A549 (cell line): ENCODE measurements around the gene SEC31A. TPM values are rescaled to one million over a fixed set of nuclear protein-coding genes. Genes with fewer than 3 reads are reported as not detected.
"Not testable (repeated sequence)": the region's sequence is repeated elsewhere in the genome, so short reads cannot be mapped to it uniquely, and the experiment has no call there.

Source experiments
- ATAC-seq, 2 experiments: fragments of 200-7000 bp in 1 of 2; fragments of >200 bp in 1 of 2; cut with Nextera tagmentation in 1 of 2; cut with Tn5 transposase in 1 of 2; 3 replicates each; pipeline versions ENCODE4 v1.8.0 to v1.9.1; 2018 to 2020; ENCODE audit warnings: mild to moderate bottlenecking in 1 of 2, moderate library complexity in 1 of 2
- CTCF ChIA-PET: fragments of 300-600 bp; sonication (Branson Sonifier 250); formaldehyde crosslinking; extraction: SDS; loops from one replicate; lab custom pipeline; 2021; ENCODE audit warnings: antibody characterized with exemption, inconsistent platforms; lab: Yijun Ruan, JAX
- POLR2A ChIA-PET: fragments of 350-600 bp; formaldehyde crosslinking; extraction: SDS; loops from one replicate; lab custom pipeline; 2021; ENCODE audit warnings: antibody characterized with exemption, inconsistent platforms; lab: Yijun Ruan, JAX
- DNase-seq, 2 experiments: peaks; one replicate each; pipeline versions ENCODE4 v3.0.0 to v3.0.0-alpha.2; 2011 to 2016; ENCODE audit warnings: low read depth in 1 of 2, low spot score in 1 of 2
- FAIRE-seq: peaks from 2 replicates; lab custom pipeline; 2011; peaks lifted over from hg19 to GRCh38; lab: Jason Lieb, UNC
- H3K27ac ChIP-seq, 2 experiments: fragments of >200 bp; sonication (Bioruptor Twin); formaldehyde crosslinking; 3 replicates each; pipeline ENCODE4 v1.5.1; 2016 to 2017
- H3K4me1 ChIP-seq: fragments of >200 bp; sonication (Bioruptor Twin); formaldehyde crosslinking; 3 replicates; pipeline ENCODE4 v1.6.1; 2016
- H3K4me2 ChIP-seq: fragments of >200 bp; sonication (Bioruptor Twin); formaldehyde crosslinking; 3 replicates; pipeline ENCODE4 v1.6.1; 2016
- H3K4me3 ChIP-seq: fragments of >200 bp; sonication (Bioruptor Twin); formaldehyde crosslinking; 3 replicates; pipeline ENCODE4 v1.5.1; 2016
- H3K9me3 ChIP-seq: fragments of >200 bp; sonication (Bioruptor Twin); formaldehyde crosslinking; 3 replicates; pipeline ENCODE4 v1.6.1; 2016
- CBX8 ChIP-seq: fragments of 200-600 bp; sonication (generic); IDR thresholded peaks from 2 replicates; pipeline ENCODE4 v1.6.1; 2016
- CHD2 ChIP-seq: fragments of 150-350 bp; IDR thresholded peaks from 2 replicates; pipeline ENCODE4 v1.6.1; 2014; ENCODE audit warnings: low read length; ENCODE audit not compliant: partially characterized antibody
- FOSB ChIP-seq: fragments of 250-450 bp; sonication (Bioruptor Pico); IDR thresholded peaks from 2 replicates; pipeline ENCODE4 v1.5.0; 2020; ENCODE audit warnings: mild to moderate bottlenecking, moderate library complexity
- FOSL2 ChIP-seq, 2 experiments: fragments of 450-650 bp in 1 of 2; fragments of >200 bp in 1 of 2; sonication (Bioruptor Twin) in 1 of 2; formaldehyde crosslinking; IDR thresholded peaks; 2 replicates each; pipeline versions ENCODE4 v1.5.0 to v1.6.1; 2016 to 2020; ENCODE audit warnings: mild to moderate bottlenecking in 1 of 2, moderate library complexity in 1 of 2
- GATA3 ChIP-seq: IDR thresholded peaks from 2 replicates; pipeline ENCODE4 v1.6.1; 2012; ENCODE audit warnings: borderline replicate concordance
- HDAC2 ChIP-seq: fragments of 200-600 bp; sonication (generic); IDR thresholded peaks from 2 replicates; pipeline ENCODE4 v1.6.1; 2016
- HEYL ChIP-seq: fragments of 250-450 bp; sonication (Bioruptor Pico); IDR thresholded peaks from 2 replicates; pipeline ENCODE4 v1.8.0; 2021; ENCODE audit warnings: mild to moderate bottlenecking, moderate library complexity
- HOXA7 ChIP-seq: fragments of 250-450 bp; sonication (Bioruptor Pico); IDR thresholded peaks from 2 replicates; pipeline ENCODE4 v1.5.0; 2020; ENCODE audit warnings: mild to moderate bottlenecking, moderate library complexity
- NPAS2 ChIP-seq: fragments of 250-450 bp; sonication (Bioruptor Pico); IDR thresholded peaks from 2 replicates; pipeline ENCODE4 v1.8.0; 2022; ENCODE audit warnings: mild to moderate bottlenecking, moderate library complexity, borderline replicate concordance
- POLR2AphosphoS2 ChIP-seq: conservative IDR thresholded peaks from 2 replicates; pipeline ENCODE4 v1.6.1; 2012; ENCODE audit warnings: low read length, improper control_type of control experiment, inconsistent platforms
- RAD21 ChIP-seq, 2 experiments: fragments of >200 bp in 1 of 2; sonication (Bioruptor Twin) in 1 of 2; formaldehyde crosslinking in 1 of 2; IDR thresholded peaks in 1 of 2; conservative IDR thresholded peaks in 1 of 2; 2 replicates in 1 of 2; 3 replicates in 1 of 2; pipeline ENCODE4 v1.6.1; 2012 to 2018; ENCODE audit warnings: inconsistent platforms in 1 of 2
- RFX5 ChIP-seq: fragments of 450-650 bp; IDR thresholded peaks from 2 replicates; pipeline ENCODE4 v1.7.1; 2014; ENCODE audit warnings: antibody characterized with exemption, mild to moderate bottlenecking, moderate library complexity
- TFCP2L1 ChIP-seq: fragments of 250-450 bp; sonication (Bioruptor Pico); IDR thresholded peaks from 2 replicates; pipeline ENCODE4 v1.5.0; 2021; ENCODE audit warnings: mild to moderate bottlenecking
- WGBS: methylation state at CpG from one replicate; pipeline ENCODE4 v1.1.6; 2017; ENCODE audit errors: missing lambda C conversion rate; 5-methylcytosine and 5-hydroxymethylcytosine counted together
- polyA plus RNA-seq, 4 experiments: library from polyadenylated mRNA; depleted of rRNA in 3 of 4; stranded (reverse); fragments of >200 nt; fragmentation: RNase III in 1 of 4; extraction: RNeasy Plus Mini Kit Qiagen cat#74134 plus additional on column Dnase treatment in 1 of 4; gene quantifications; 2 replicates in 3 of 4; 3 replicates in 1 of 4; pipeline ENCODE4 v1.2.3, GENCODE V29; 2011 to 2017
- TF ChIP-seq, protein P1 (sequence below): fragments of 150-350 bp; IDR thresholded peaks from 2 replicates; pipeline ENCODE4 v1.6.1; 2014; ENCODE audit warnings: low read depth, mild to moderate bottlenecking, low read length
- TF ChIP-seq, protein P2 (sequence below): fragments of >200 bp; sonication (Bioruptor Twin); formaldehyde crosslinking; IDR thresholded peaks from 3 replicates; pipeline ENCODE4 v1.5.1; 2016

Gene SEC31A
- polyA plus RNA-seq, 2 of the 4 experiments (the other 2 are of a cell fraction) = 67.8 to 127 TPM

GRCh38 chr4:82861529-82861928 lies 29.4 kb downstream of the SEC31A start:
- POLR2A ChIA-PET = interaction anchor here (1.0 kb wide), 1 partner anchor 12 kb away, joined by 6 read pairs; no protein-coding TSS in a partner anchor
- no peak overlapping the region for H3K4me2 ChIP-seq
- CTCF ChIA-PET = no interaction called here
- no peak for DNase-seq
- H3K4me1 ChIP-seq = peaks cover 16% of the 10 kb centered on the region
- H3K4me3 ChIP-seq = no peak overlapping the region
- TF ChIP-seq HOXA7 (CRISPR knock-in tag) (no peak), NPAS2 (CRISPR knock-in tag) (no peak), TFCP2L1 (no peak), HEYL (CRISPR knock-in tag) (no peak), POLR2AphosphoS2 (no peak), RFX5 (no peak), GATA3 (no peak), FOSL2 (IDR thresholded peaks at IDR 0.05) (no peak), FOSL2 (CRISPR knock-in tag; IDR thresholded peaks at IDR 0.05) (no peak), FOSB (CRISPR knock-in tag) (no peak), CBX8 (no peak)
- TF ChIP-seq, protein P1, sequence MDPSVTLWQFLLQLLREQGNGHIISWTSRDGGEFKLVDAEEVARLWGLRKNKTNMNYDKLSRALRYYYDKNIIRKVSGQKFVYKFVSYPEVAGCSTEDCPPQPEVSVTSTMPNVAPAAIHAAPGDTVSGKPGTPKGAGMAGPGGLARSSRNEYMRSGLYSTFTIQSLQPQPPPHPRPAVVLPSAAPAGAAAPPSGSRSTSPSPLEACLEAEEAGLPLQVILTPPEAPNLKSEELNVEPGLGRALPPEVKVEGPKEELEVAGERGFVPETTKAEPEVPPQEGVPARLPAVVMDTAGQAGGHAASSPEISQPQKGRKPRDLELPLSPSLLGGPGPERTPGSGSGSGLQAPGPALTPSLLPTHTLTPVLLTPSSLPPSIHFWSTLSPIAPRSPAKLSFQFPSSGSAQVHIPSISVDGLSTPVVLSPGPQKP = no peak
- ATAC-seq = no peak
- no peak for FAIRE-seq
- no peak overlapping the region for H3K27ac ChIP-seq
- no peaks in the 10 kb centered on the region for H3K9me3 ChIP-seq

- FAIRE-seq, DNase-seq, POLR2A ChIA-PET, H3K9me3 ChIP-seq, H3K4me1 ChIP-seq, H3K4me2 ChIP-seq, H3K4me3 ChIP-seq, H3K27ac ChIP-seq, ATAC-seq: not testable (repeated sequence)
- 92% methylated on average over 2 of the region's 2 CpGs for WGBS
- CTCF ChIA-PET = interaction anchor here (0.7 kb wide), 1 partner anchor 18 kb away, joined by 3 read pairs; no protein-coding TSS in a partner anchor
Measured at GRCh38 chr4:82860487-82860886, 30.5 kb downstream of the SEC31A start.

- no peak overlapping the region for H3K4me3 ChIP-seq
- FAIRE-seq (no peak), ATAC-seq (peak in 1 of 2 experiments; percentile 65; a peak in 4 of 6 replicates), DNase-seq (peak in 1 of 2 experiments; percentile 11)
- H3K4me1 ChIP-seq = no peaks in the 10 kb centered on the region
- ChIA-PET POLR2A (no interaction called here), CTCF (interaction anchor here (1.5 kb wide), 1 partner anchor 36 kb away, joined by 13 read pairs; no protein-coding TSS in a partner anchor)
- WGBS = 72% methylated on average over 5 of the region's 5 CpGs
- H3K27ac ChIP-seq = no peak overlapping the region
- H3K4me2 ChIP-seq = no peak overlapping the region
- H3K9me3 ChIP-seq = no peaks in the 10 kb centered on the region
- no peak for TF ChIP-seq CHD2
- no peak for TF ChIP-seq HDAC2
- no peak for TF ChIP-seq HEYL (CRISPR knock-in tag)
- TF ChIP-seq, protein P1 = no peak
Measured at GRCh38 chr4:82852751-82853285, 38.1 kb downstream of the SEC31A start.

DNA sequence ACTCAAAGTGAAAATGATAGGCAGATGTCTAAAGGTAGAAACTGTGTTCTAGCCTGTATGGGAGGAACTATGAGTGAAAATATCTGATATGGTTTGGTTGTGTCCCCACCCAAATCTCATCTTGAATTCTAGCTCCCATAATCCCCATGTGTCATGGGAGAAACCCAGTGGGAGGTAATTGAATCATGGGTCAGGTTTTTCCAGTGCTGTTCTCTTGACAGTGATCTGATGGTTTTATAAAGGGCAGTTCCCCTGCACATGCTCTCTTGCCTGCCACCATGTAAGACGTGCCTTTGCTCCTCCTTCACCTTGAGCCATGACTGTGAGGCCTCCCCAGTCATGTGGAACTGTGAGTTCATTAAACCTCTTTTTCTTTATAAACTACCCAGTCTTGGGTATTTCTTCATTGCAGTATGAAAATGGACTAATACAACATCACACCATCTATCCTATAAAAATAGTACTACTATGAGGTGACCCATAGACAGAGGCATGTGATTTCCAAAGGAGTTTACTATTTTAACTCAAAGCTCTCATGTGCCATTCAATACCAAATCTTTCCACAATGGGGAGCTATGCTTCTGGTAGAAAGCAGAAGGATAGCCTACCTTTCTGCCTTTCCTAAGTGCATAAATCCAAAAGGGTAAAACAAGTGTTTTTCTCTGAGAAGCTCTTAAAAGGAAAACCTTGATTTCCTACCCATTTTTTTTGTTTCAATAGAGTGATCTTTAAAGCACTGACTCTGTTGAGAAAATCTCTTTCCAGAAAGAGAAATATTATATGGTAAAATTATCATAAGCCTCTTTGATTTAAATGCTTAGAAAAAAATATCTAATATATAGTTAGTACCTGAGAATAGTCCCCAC lies 38.8 kb downstream of the SEC31A start:
- H3K4me2 ChIP-seq = no peak overlapping the region
- WGBS = 95% methylated on average over 1 of the region's 1 CpG
- no peak for FAIRE-seq
- H3K4me1 ChIP-seq = no peaks in the 10 kb centered on the region
- H3K9me3 ChIP-seq = no peaks in the 10 kb centered on the region
- TF ChIP-seq RAD21 (conservative IDR thresholded peaks at IDR 0.05 in 1 of 2, IDR thresholded peaks at IDR 0.05 in 1 of 2) (peak in 1 of 2 experiments; percentile 42; a peak in 3 of 5 replicates), HOXA7 (CRISPR knock-in tag) (no peak)
- TF ChIP-seq, protein P2, sequence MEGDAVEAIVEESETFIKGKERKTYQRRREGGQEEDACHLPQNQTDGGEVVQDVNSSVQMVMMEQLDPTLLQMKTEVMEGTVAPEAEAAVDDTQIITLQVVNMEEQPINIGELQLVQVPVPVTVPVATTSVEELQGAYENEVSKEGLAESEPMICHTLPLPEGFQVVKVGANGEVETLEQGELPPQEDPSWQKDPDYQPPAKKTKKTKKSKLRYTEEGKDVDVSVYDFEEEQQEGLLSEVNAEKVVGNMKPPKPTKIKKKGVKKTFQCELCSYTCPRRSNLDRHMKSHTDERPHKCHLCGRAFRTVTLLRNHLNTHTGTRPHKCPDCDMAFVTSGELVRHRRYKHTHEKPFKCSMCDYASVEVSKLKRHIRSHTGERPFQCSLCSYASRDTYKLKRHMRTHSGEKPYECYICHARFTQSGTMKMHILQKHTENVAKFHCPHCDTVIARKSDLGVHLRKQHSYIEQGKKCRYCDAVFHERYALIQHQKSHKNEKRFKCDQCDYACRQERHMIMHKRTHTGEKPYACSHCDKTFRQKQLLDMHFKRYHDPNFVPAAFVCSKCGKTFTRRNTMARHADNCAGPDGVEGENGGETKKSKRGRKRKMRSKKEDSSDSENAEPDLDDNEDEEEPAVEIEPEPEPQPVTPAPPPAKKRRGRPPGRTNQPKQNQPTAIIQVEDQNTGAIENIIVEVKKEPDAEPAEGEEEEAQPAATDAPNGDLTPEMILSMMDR = peak; percentile 31
- TF ChIP-seq, all 56 proteins: peak for 2
- Histone ChIP-seq H3K27ac (no peak overlapping the region), H3K4me3 (no peak overlapping the region)
- CTCF ChIA-PET = interaction anchor here (1.0 to 1.5 kb wide), 3 partner anchors 10 to 37 kb away, joined by 3 to 13 read pairs (median 5); no protein-coding TSS in a partner anchor
- ATAC-seq (peak; percentile 71 to 72; a peak in 5 of 6 replicates), DNase-seq (peak in 1 of 2 experiments; percentile 46)
- POLR2A ChIA-PET = no interaction called here
